BE2C (cell line): ENCODE data around the gene MALRD1.

ENCODE experiments used
- DNase-seq: peaks from one replicate; pipeline ENCODE4 v3.0.0-alpha.2; 2020
- H3K27me3 ChIP-seq: fragments of 250-450 bp; sonication (Bioruptor Pico); 2 replicates; pipeline ENCODE4 v1.5.1; 2020; ENCODE audit warnings: mild to moderate bottlenecking
- H3K36me3 ChIP-seq: fragments of 250-450 bp; sonication (Bioruptor Pico); 2 replicates; pipeline ENCODE4 v1.5.1; 2020; ENCODE audit warnings: mild to moderate bottlenecking
- H3K4me1 ChIP-seq: fragments of 250-450 bp; sonication (Bioruptor Pico); 2 replicates; pipeline ENCODE4 v1.5.1; 2020
- H3K4me3 ChIP-seq: 2 replicates; pipeline ENCODE4 v1.5.1; 2011; ENCODE audit warnings: low read depth, low read length
- H3K9me3 ChIP-seq: fragments of 250-450 bp; sonication (Bioruptor Pico); 2 replicates; pipeline ENCODE4 v1.5.1; 2020
- TF ChIP-seq, protein P1 (sequence below): IDR thresholded peaks from 2 replicates; pipeline ENCODE4 v1.5.1; 2012; ENCODE audit warnings: mild to moderate bottlenecking, low read depth, low read length

The MALRD1 gene

DNA sequence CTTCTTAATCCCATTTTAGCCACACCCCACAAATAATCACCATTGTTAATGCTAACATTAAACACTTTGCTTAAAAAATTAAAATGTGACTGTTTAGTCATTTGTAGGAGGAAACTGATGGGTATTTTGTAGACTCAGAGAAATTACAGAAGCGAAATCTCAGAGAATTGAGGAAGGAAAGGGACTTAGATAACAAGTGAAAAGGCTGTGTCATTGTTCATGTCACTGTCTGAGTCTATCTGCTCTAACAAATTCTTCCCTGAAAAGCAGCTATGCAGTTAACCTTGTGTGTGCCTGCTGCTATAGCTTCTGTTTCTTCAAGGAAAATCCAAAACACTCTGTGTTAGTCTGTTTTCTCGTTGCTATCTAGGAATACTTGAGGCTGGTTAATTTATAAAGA is 726.7 kb downstream of the MALRD1 start:
- Histone ChIP-seq H3K27me3 (no peaks in the 10 kb centered on the region), H3K4me3 (no peak overlapping the region), H3K9me3 (no peaks in the 10 kb centered on the region), H3K4me1 (no peaks in the 10 kb centered on the region), H3K36me3 (no peaks in the 10 kb centered on the region)
- TF ChIP-seq, protein P1, sequence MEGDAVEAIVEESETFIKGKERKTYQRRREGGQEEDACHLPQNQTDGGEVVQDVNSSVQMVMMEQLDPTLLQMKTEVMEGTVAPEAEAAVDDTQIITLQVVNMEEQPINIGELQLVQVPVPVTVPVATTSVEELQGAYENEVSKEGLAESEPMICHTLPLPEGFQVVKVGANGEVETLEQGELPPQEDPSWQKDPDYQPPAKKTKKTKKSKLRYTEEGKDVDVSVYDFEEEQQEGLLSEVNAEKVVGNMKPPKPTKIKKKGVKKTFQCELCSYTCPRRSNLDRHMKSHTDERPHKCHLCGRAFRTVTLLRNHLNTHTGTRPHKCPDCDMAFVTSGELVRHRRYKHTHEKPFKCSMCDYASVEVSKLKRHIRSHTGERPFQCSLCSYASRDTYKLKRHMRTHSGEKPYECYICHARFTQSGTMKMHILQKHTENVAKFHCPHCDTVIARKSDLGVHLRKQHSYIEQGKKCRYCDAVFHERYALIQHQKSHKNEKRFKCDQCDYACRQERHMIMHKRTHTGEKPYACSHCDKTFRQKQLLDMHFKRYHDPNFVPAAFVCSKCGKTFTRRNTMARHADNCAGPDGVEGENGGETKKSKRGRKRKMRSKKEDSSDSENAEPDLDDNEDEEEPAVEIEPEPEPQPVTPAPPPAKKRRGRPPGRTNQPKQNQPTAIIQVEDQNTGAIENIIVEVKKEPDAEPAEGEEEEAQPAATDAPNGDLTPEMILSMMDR, result no peak
- no peak for DNase-seq

DNA sequence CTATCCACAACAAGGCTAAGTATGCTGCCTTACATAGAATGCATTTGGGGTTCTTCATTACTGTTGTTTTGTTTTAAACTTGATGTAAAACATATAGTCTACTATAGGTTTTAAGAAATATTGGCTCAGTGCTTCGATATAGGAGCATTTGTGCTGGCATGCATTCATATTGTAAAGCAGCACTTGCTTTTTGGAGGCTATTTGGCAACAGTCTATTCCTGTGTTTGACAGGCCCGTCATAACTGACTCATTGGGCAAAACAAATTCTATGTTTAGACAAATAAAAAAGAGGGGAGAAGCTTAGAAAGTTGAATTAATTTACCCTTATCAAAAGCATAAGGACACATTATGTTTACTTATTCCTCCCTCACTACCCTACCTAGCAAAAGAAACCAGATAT is 729.2 kb downstream of the MALRD1 start:
- Histone ChIP-seq H3K4me1 (no peaks in the 10 kb centered on the region), H3K27me3 (no peaks in the 10 kb centered on the region), H3K36me3 (no peaks in the 10 kb centered on the region), H3K4me3 (no peak overlapping the region), H3K9me3 (no peaks in the 10 kb centered on the region)
- TF ChIP-seq, protein P1, result no peak
- no peak for DNase-seq

DNA sequence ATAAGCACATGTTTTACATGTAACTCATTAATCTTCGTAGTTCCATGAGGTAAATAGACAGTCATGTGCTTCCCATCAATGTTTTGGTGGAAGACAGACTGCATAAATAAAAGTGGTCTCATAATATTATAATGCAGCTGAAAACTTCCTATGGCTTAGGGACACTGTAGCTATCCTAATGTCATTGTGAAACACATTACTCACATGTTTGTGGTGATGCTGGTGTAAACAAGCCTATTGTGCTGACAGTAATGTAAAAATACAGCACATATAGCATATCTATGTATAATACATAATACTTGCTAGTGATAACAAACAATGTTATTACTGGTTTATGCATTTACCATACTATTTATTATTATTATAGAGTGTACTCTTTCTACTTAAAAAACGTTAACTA is 730.4 kb downstream of the MALRD1 start:
- no peaks in the 10 kb centered on the region for H3K9me3 ChIP-seq
- no peak overlapping the region for H3K4me3 ChIP-seq
- TF ChIP-seq, protein P1, result no peak
- H3K27me3 ChIP-seq, result no peaks in the 10 kb centered on the region
- no peak for DNase-seq
- H3K4me1 ChIP-seq, result no peaks in the 10 kb centered on the region
- no peaks in the 10 kb centered on the region for H3K36me3 ChIP-seq

DNA sequence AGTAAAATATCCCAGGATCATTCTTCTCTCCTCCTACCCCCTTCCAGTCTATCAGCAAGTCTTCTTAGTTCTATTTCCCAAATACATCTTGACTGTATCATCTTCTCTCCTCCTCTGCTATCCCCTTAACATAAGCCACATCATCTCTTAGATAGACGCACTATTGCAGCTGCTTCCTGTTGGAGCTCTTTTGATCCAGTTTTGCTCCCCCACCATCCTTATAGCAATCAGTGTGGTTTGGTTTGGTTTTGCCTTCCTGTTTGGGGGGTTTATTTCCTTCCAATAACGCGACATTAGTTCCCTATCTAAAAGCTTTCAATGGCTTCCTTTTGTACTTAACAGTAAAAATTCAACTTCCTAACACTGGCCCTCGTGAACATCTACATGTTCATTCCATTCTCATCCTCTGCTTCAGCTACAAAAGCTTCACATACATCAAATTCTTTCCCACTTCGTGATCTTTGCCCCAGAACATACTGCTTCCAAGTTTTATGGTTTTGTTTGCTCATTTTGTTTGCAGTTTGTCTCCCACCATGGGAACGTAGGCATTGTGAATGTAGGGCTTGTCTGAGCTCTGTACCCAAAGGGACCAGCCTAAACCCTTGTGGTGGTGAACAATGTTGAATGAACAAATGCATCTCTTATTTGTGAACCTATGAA is 734.0 kb downstream of the MALRD1 start:
- TF ChIP-seq, protein P1, result no peak
- H3K9me3 ChIP-seq, result no peaks in the 10 kb centered on the region
- H3K4me3 ChIP-seq, result no peak overlapping the region
- no peak for DNase-seq
- no peaks in the 10 kb centered on the region for H3K27me3 ChIP-seq
- no peaks in the 10 kb centered on the region for H3K36me3 ChIP-seq
- no peaks in the 10 kb centered on the region for H3K4me1 ChIP-seq

DNA sequence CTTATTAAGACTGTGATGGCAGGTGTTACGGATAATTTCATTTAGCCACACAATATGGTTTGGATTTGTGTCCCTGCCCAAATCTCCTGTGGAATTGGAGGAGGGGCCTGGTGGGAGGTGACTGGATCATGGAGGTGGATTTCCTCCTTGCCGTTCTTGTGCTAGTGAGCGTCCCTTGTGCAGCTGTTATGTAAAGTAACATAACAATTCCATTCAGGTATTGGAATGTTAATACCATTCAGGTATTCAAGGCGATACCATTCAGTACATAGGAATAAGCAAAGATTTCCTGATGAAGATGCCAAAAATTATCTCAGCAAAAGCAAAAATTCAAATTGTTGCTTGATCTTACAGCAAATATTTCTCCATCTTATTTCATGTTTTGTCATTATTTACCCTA is 735.1 kb downstream of the MALRD1 start:
- DNase-seq, result no peak
- H3K4me1 ChIP-seq, result no peaks in the 10 kb centered on the region
- TF ChIP-seq, protein P1, result no peak
- H3K36me3 ChIP-seq, result no peaks in the 10 kb centered on the region
- no peaks in the 10 kb centered on the region for H3K9me3 ChIP-seq
- H3K4me3 ChIP-seq, result no peak overlapping the region
- no peaks in the 10 kb centered on the region for H3K27me3 ChIP-seq
